H1 (cell line): Measurements from ENCODE around the gene ANKH.

ENCODE experiments used
- BRCA1 ChIP-seq: IDR thresholded peaks from 2 replicates; pipeline ENCODE4 v1.6.1; 2012; ENCODE audit warnings: low read depth, low read length, improper control_type of control experiment
- CTBP2 ChIP-seq: IDR thresholded peaks from 2 replicates; pipeline ENCODE4 v1.7.0; 2011; ENCODE audit warnings: borderline replicate concordance, mild to moderate bottlenecking, moderate library complexity, mixed read lengths, low read length; ENCODE audit not compliant: insufficient read depth, insufficient read length
- EP300 ChIP-seq, 2 experiments: IDR thresholded peaks; 1 replicate in 1 of 2; 2 replicates in 1 of 2; pipeline ENCODE4 v1.6.1; 2011 to 2012; ENCODE audit warnings: low read depth in 2 of 2, low read length in 2 of 2, mild to moderate bottlenecking in 2 of 2, borderline replicate concordance in 1 of 2, inconsistent platforms in 1 of 2, moderate library complexity in 1 of 2
- EZH2 ChIP-seq: fragments of 200-600 bp; sonication (generic); IDR thresholded peaks from 2 replicates; pipeline ENCODE4 v1.7.1; 2012; ENCODE audit warnings: low read depth, mild to moderate bottlenecking, moderate library complexity, low read length, inconsistent platforms; ENCODE audit not compliant: severe bottlenecking
- FOSL1 ChIP-seq: IDR thresholded peaks from 2 replicates; pipeline ENCODE4 v1.6.1; 2011; ENCODE audit warnings: mild to moderate bottlenecking, low read depth, low read length, moderate library complexity; ENCODE audit not compliant: insufficient read depth
- JUND ChIP-seq: IDR thresholded peaks from 2 replicates; pipeline ENCODE4 v1.6.1; 2011; ENCODE audit warnings: mild to moderate bottlenecking, improper control_type of control experiment, low read length
- POLR2A ChIP-seq, 2 experiments: IDR thresholded peaks; 1 replicate in 1 of 2; 2 replicates in 1 of 2; pipeline ENCODE4 v1.6.1; 2011; ENCODE audit warnings: low read depth in 2 of 2, low read length in 2 of 2, mild to moderate bottlenecking in 2 of 2; ENCODE audit errors: control extremely low read depth in 1 of 2
- RAD21 ChIP-seq, 2 experiments: IDR thresholded peaks in 1 of 2; conservative IDR thresholded peaks in 1 of 2; 2 replicates each; pipeline ENCODE4 v1.6.1; 2011; ENCODE audit warnings: low read depth in 2 of 2, low read length in 2 of 2, improper control_type of control experiment in 1 of 2, inconsistent platforms in 1 of 2, mild to moderate bottlenecking in 1 of 2, moderate library complexity in 1 of 2
- RFX5 ChIP-seq: IDR thresholded peaks from 2 replicates; pipeline ENCODE4 v1.6.1; 2011; ENCODE audit warnings: low read depth, low read length, improper control_type of control experiment, borderline replicate concordance
- TAF1 ChIP-seq: IDR thresholded peaks from 2 replicates; pipeline ENCODE4 v1.6.1; 2011; ENCODE audit warnings: mild to moderate bottlenecking, low read depth, low read length
- TF ChIP-seq, protein P1 (sequence below), 3 experiments: IDR thresholded peaks; 1 replicate in 2 of 3; 2 replicates in 1 of 3; pipeline versions ENCODE4 v1.5.1 to v1.6.1; 2011; ENCODE audit warnings: low read length in 3 of 3, mild to moderate bottlenecking in 3 of 3, inconsistent platforms in 2 of 3, low read depth in 1 of 3, moderate library complexity in 1 of 3; ENCODE audit not compliant: insufficient read depth in 1 of 3; ENCODE audit errors: control extremely low read depth in 1 of 3

DNA sequence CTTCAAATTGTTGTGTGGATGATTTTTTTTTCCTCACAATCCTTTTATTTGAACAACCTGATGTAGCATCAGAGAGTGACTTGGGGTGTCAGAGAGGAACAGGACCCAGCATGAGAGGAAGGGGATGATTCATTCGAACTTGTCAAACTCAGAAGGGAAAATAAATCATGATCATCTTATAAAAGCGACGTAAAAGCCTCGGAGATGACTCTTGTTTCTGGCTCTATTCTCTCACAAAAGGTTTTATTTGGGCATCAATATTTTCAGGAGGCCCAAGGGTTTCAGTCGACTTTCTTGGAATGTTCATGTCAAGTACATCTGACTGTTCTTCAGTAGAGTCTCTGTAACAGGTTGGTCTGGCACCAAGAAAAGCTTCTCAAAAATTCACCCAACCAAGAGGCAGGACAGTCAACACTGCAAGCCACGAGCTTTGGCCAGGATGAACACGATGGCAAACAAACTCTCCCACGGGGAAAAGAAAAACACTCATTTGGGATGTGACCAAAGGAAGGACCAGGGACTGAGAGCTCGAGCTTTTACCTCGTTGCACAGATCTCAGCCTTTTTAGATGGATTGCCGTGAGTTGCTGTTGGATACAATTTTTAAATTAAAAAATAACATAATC, 55.1 kb downstream of the ANKH start:
- TF ChIP-seq, protein P1, sequence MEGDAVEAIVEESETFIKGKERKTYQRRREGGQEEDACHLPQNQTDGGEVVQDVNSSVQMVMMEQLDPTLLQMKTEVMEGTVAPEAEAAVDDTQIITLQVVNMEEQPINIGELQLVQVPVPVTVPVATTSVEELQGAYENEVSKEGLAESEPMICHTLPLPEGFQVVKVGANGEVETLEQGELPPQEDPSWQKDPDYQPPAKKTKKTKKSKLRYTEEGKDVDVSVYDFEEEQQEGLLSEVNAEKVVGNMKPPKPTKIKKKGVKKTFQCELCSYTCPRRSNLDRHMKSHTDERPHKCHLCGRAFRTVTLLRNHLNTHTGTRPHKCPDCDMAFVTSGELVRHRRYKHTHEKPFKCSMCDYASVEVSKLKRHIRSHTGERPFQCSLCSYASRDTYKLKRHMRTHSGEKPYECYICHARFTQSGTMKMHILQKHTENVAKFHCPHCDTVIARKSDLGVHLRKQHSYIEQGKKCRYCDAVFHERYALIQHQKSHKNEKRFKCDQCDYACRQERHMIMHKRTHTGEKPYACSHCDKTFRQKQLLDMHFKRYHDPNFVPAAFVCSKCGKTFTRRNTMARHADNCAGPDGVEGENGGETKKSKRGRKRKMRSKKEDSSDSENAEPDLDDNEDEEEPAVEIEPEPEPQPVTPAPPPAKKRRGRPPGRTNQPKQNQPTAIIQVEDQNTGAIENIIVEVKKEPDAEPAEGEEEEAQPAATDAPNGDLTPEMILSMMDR (IDR thresholded peaks at IDR 0.05; ENCODE audit: control extremely low read depth in 1 of 3, insufficient read depth in 1 of 3, low read depth in 1 of 3, low read length in 3 of 3): no peak
- TF ChIP-seq CTBP2 (no peak), BRCA1 (no peak), POLR2A (IDR thresholded peaks at IDR 0.05; ENCODE audit: control extremely low read depth in 1 of 2, low read depth in 2 of 2, low read length in 2 of 2) (no peak), FOSL1 (no peak), EZH2 (no peak), RFX5 (no peak), RAD21 (IDR thresholded peaks at IDR 0.05 in 1 of 2, conservative IDR thresholded peaks at IDR 0.05 in 1 of 2; ENCODE audit: low read depth in 2 of 2, low read length in 2 of 2) (no peak), JUND (no peak), TAF1 (no peak), EP300 (IDR thresholded peaks at IDR 0.05; ENCODE audit: borderline replicate concordance in 1 of 2, low read depth in 2 of 2, low read length in 2 of 2) (no peak)
